HG03039 (cell line): ENCODE results near the gene RNF19B.
"Not testable (repeated sequence)": the region's sequence is repeated elsewhere in the genome, so short reads cannot be mapped to it uniquely, and the experiment has no call there.

Experiments used
- ATAC-seq: cut with Tn5 transposase; IDR thresholded peaks from one replicate; pipeline ENCODE4 v1.9.1; 2021; ENCODE audit warnings: mild to moderate bottlenecking, moderate library complexity; ENCODE audit not compliant: unreplicated experiment

Gene RNF19B

GRCh38 chr1:32992489-32993323 lies 28.1 kb upstream of the RNF19B start:
- peak; percentile 76 for ATAC-seq

GRCh38 chr1:32991819-32992488 lies 27.3 kb upstream of the RNF19B start:
- ATAC-seq: no peak

- ATAC-seq: no peak
These were observed 26.8 kb upstream of the RNF19B start for GRCh38 chr1:32991386-32991785.

- no peak for ATAC-seq
These were observed 26.3 kb upstream of the RNF19B start for GRCh38 chr1:32990887-32991286.

GRCh38 chr1:32989160-32990050 lies 24.8 kb upstream of the RNF19B start:
- no peak for ATAC-seq

- ATAC-seq: no peak
These were observed 24.1 kb upstream of the RNF19B start for GRCh38 chr1:32988665-32989064.

- ATAC-seq: no peak
These were observed 20.6 kb upstream of the RNF19B start for GRCh38 chr1:32985226-32985625.

GRCh38 chr1:32984455-32985171 lies 20.0 kb upstream of the RNF19B start:
- ATAC-seq: no peak

- ATAC-seq: no peak
These were observed 19.5 kb upstream of the RNF19B start for GRCh38 chr1:32984090-32984454.

GRCh38 chr1:32983020-32983419 lies 18.4 kb upstream of the RNF19B start:
- no peak for ATAC-seq

GRCh38 chr1:32981003-32981901 lies 16.6 kb upstream of the RNF19B start:
- peak; percentile 70 for ATAC-seq

- no peak for ATAC-seq
These were observed 15.5 kb upstream of the RNF19B start for GRCh38 chr1:32980080-32980479.

- ATAC-seq: no peak
These were observed 14.2 kb upstream of the RNF19B start for GRCh38 chr1:32978854-32979253.

GRCh38 chr1:32977546-32978087 lies 13.0 kb upstream of the RNF19B start:
- no peak for ATAC-seq

- not testable (repeated sequence) for ATAC-seq
These were observed 10.4 kb upstream of the RNF19B start for GRCh38 chr1:32975055-32975454.

GRCh38 chr1:32973458-32973857 lies 8.8 kb upstream of the RNF19B start:
- not testable (repeated sequence) for ATAC-seq

GRCh38 chr1:32972814-32973428 lies 8.3 kb upstream of the RNF19B start:
- no peak for ATAC-seq

- no peak for ATAC-seq
These were observed 7.0 kb upstream of the RNF19B start for GRCh38 chr1:32971576-32971975.

GRCh38 chr1:32971156-32971555 lies 6.5 kb upstream of the RNF19B start:
- ATAC-seq: no peak
